SU-DHL-6 (cell line): ENCODE measurements around the gene SIGLEC1.

Source experiments
- H2AFZ ChIP-seq: fragments of 200-600 bp; sonication (generic); 2 replicates; pipeline ENCODE4 v1.6.1; 2014; ENCODE audit warnings: low read depth, mild to moderate bottlenecking, moderate library complexity, mixed read lengths, antibody characterized with exemption, low read length; ENCODE audit not compliant: severe bottlenecking
- H3F3A ChIP-seq: fragments of 200-600 bp; shearing (Covaris generic); 2 replicates; pipeline ENCODE4 v1.6.0; 2016; ENCODE audit warnings: antibody characterized with exemption, mild to moderate bottlenecking; ENCODE audit not compliant: insufficient read depth
- H3K27ac ChIP-seq: fragments of 200-600 bp; sonication (generic); 2 replicates; pipeline ENCODE4 v1.5.1; 2016; ENCODE audit warnings: low read depth, mild to moderate bottlenecking, low read length, moderate library complexity, mixed read lengths
- H3K27me3 ChIP-seq: fragments of 200-600 bp; sonication (generic), shearing (Covaris generic); 2 replicates; pipeline ENCODE4 v1.6.0; 2014; ENCODE audit warnings: mild to moderate bottlenecking, low read length
- H3K36me3 ChIP-seq: fragments of 200-600 bp; sonication (generic); 2 replicates; pipeline ENCODE4 v1.6.1; 2014; ENCODE audit warnings: mild to moderate bottlenecking, low read length, mixed read lengths
- H3K4me2 ChIP-seq: fragments of 300-600, 200-600 bp; shearing (Covaris generic), sonication (generic); 2 replicates; pipeline ENCODE4 v1.6.0; 2014; ENCODE audit warnings: low read length, low read depth, mild to moderate bottlenecking; ENCODE audit not compliant: poor library complexity, severe bottlenecking
- H3K4me3 ChIP-seq: fragments of 200-600 bp; sonication (generic); 2 replicates; pipeline ENCODE4 v1.5.1; 2014; ENCODE audit warnings: antibody characterized with exemption, low read length, mild to moderate bottlenecking, mixed read lengths; ENCODE audit not compliant: insufficient read depth, poor library complexity, severe bottlenecking
- H3K79me2 ChIP-seq: fragments of 200-600 bp; sonication (generic); 2 replicates; pipeline ENCODE4 v1.6.1; 2014; ENCODE audit warnings: mild to moderate bottlenecking, low read length, moderate library complexity; ENCODE audit not compliant: insufficient read depth
- H3K9ac ChIP-seq: fragments of 200-600 bp; sonication (generic); 2 replicates; pipeline ENCODE4 v1.7.0; 2014; ENCODE audit warnings: mild to moderate bottlenecking, low read length
- H3K9me2 ChIP-seq: fragments of 200-600 bp; sonication (generic); replicated peaks from 2 replicates; pipeline ENCODE4 v1.6.1; 2014; ENCODE audit warnings: low read length; ENCODE audit not compliant: insufficient read depth
- H3K9me3 ChIP-seq: fragments of 200-600 bp; sonication (generic); 2 replicates; pipeline ENCODE4 v1.6.1; 2014; ENCODE audit warnings: low read length, mixed read lengths; ENCODE audit not compliant: insufficient read depth
- H4K20me1 ChIP-seq: fragments of 200-600 bp; sonication (generic); 2 replicates; pipeline ENCODE4 v1.6.1; 2014; ENCODE audit warnings: low read depth, mild to moderate bottlenecking, antibody characterized with exemption, low read length, moderate library complexity, mixed read lengths
- CTCF ChIP-seq: fragments of 200-600 bp; sonication (generic); IDR thresholded peaks from one replicate; pipeline ENCODE4 v1.5.1; 2017; ENCODE audit warnings: antibody characterized with exemption, mild to moderate bottlenecking, low read length, moderate library complexity; ENCODE audit not compliant: insufficient read depth, poor library complexity, severe bottlenecking
- EZH2phosphoT487 ChIP-seq: fragments of 200-600 bp; sonication (generic), shearing (Covaris generic); conservative IDR thresholded peaks from 2 replicates; pipeline ENCODE4 v1.6.1; 2018; ENCODE audit warnings: mild to moderate bottlenecking, antibody characterized with exemption, low read length, moderate library complexity, mixed read lengths

The SIGLEC1 gene

GRCh38 chr20:3704087-3704486 is 8.3 kb downstream of the SIGLEC1 start:
- H3K9ac ChIP-seq = no peak overlapping the region
- TF ChIP-seq EZH2phosphoT487 (no peak), CTCF (no peak)

DNA sequence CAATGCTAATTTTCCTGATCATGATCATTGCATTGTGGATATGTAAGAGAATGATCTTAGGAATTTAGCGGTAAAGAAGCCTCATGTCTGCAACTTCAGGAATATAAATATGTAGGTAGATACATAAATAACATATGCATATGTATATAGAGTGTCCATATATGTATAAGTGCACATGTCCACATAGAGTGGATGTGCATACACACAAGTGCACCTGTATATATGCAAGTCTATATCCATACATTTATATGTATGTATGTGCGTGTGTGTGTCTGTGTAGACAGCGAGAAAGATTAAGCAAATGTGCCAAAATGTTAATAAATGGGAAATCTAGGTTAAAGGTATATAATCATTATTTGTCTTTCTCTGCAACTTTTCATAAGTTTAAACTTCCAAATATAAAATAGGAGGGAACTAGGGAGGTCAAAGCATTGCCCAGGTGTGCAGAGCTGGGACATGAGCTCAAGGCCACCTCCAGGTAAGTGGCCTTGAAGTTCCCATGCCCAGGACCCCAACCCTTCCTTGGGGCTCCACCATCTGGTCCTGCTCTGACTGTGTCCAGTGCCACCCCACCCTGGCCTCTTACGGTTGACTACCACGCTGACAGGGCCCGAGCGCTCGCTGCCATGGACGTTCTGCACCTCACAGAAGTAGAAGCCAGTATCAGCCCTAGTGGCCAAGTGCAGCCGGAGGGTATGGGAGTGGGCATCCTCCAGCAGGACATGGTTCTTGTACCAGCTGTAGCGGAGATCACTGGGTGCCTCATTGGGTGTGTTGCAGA is 9.6 kb downstream of the SIGLEC1 start:
- Histone ChIP-seq H3K27ac (no peak overlapping the region), H4K20me1 (no peaks in the 10 kb centered on the region), H3K27me3 (no peaks in the 10 kb centered on the region), H3K79me2 (no peaks in the 10 kb centered on the region), H3K9me3 (no peaks in the 10 kb centered on the region), H3F3A (no peaks in the 10 kb centered on the region), H3K36me3 (no peaks in the 10 kb centered on the region), H3K9ac (no peak overlapping the region), H3K9me2 (no peaks in the 10 kb centered on the region), H3K4me3 (no peak overlapping the region), H3K4me2 (no peak overlapping the region), H2AFZ (no peak overlapping the region)
- TF ChIP-seq EZH2phosphoT487 (no peak), CTCF (no peak)

More at GRCh38 chr20:3704087-3704486, 8.3 kb downstream of the SIGLEC1 start:
- Histone ChIP-seq H3K79me2 (no peaks in the 10 kb centered on the region), H2AFZ (no peak overlapping the region), H3K36me3 (no peaks in the 10 kb centered on the region), H4K20me1 (no peaks in the 10 kb centered on the region), H3K27me3 (no peaks in the 10 kb centered on the region), H3K9me3 (no peaks in the 10 kb centered on the region), H3F3A (no peaks in the 10 kb centered on the region), H3K27ac (no peak overlapping the region), H3K4me2 (no peak overlapping the region), H3K9me2 (no peaks in the 10 kb centered on the region), H3K4me3 (no peak overlapping the region)

GRCh38 chr20:3701061-3701998 is 11.1 kb downstream of the SIGLEC1 start:
- Histone ChIP-seq H3K9me3 (no peaks in the 10 kb centered on the region), H3K27ac (no peak overlapping the region), H3K4me2 (no peak overlapping the region), H3K27me3 (no peaks in the 10 kb centered on the region), H3K9ac (no peak overlapping the region), H3K9me2 (no peaks in the 10 kb centered on the region), H3K4me3 (no peak overlapping the region), H3K36me3 (no peaks in the 10 kb centered on the region), H2AFZ (no peak overlapping the region), H4K20me1 (no peaks in the 10 kb centered on the region), H3K79me2 (no peaks in the 10 kb centered on the region), H3F3A (no peaks in the 10 kb centered on the region)
- TF ChIP-seq CTCF = no peak
- TF ChIP-seq EZH2phosphoT487 = no peak
